Measurements from ENCODE around the gene PXDC1. TPM values are rescaled to one million over a fixed set of nuclear protein-coding genes. Genes with fewer than 3 reads are reported as not detected.

The PXDC1 gene
- total RNA-seq, 1 donor: 144 TPM

DNA sequence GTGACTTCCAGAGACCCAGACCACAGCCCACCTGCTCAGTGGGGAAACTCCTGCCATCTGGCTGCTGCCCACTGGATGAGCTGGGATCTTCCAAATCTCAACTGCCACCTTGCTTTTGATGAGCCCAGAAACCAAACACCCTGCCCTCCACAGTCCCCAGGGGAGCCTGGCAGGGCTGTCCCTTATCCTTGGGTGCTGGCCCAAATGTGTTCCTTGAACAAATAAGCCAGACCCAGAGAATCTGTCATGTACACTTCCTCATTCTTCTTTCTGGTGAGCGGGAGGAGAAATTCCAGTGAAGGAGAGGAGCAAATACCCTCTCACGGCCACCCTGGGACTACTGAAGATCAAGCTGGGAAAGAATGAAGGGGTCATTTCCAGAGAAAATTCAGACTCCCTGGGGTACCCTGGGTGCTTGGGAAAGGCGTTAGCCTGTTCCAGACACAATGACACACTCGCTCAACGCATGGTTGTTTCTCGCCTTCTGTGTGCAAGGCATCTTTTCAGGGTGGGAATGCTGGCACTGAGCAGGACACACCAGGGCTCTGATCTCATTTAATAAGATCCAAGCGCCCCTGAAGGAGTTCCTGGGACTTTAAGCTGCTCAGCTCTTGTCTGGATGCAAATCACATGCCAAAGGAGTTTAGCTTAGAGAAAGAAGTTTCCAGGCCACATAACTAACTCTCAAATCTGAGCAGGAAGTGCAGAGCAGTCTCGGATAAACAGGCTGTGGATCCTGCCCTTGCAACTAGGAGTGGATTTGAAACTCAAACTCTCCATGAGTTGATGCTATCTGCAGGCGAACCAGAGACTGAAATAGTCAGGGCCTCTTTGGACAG lies 38.5 kb downstream of the PXDC1 start:
- no peaks in the 10 kb centered on the region for H3K9me3 ChIP-seq (ENCODE audit: low read depth, low read length)
- TF ChIP-seq, protein P1, sequence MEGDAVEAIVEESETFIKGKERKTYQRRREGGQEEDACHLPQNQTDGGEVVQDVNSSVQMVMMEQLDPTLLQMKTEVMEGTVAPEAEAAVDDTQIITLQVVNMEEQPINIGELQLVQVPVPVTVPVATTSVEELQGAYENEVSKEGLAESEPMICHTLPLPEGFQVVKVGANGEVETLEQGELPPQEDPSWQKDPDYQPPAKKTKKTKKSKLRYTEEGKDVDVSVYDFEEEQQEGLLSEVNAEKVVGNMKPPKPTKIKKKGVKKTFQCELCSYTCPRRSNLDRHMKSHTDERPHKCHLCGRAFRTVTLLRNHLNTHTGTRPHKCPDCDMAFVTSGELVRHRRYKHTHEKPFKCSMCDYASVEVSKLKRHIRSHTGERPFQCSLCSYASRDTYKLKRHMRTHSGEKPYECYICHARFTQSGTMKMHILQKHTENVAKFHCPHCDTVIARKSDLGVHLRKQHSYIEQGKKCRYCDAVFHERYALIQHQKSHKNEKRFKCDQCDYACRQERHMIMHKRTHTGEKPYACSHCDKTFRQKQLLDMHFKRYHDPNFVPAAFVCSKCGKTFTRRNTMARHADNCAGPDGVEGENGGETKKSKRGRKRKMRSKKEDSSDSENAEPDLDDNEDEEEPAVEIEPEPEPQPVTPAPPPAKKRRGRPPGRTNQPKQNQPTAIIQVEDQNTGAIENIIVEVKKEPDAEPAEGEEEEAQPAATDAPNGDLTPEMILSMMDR (IDR thresholded peaks at IDR 0.05; ENCODE audit: extremely low read depth, low read depth, low read length): no peak

DNA sequence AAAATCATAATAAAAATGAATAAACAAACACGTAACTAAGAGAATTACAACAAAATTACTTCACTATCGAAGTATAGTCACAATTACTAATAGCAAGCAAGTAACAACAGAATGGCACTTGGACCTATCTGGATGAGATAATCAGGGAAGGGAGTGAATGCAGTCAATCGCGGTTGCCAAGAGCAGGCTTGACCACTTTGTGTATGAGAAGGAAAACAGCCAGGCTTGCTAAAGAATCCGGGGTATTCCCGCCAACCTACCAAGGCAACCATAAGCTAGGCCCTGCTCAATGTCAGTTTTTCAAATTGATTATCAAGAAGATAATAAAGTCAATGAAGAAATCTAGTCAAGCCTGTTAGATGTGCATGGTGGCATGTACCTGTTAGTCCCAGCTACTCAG lies 39.7 kb downstream of the PXDC1 start:
- no peak overlapping the region for H3K27ac ChIP-seq (ENCODE audit: low read depth, low read length)
- H3K9me3 ChIP-seq (ENCODE audit: low read depth, low read length): no peaks in the 10 kb centered on the region
- H3K27me3 ChIP-seq (ENCODE audit: insufficient read depth, low read length): no peaks in the 10 kb centered on the region
- no peaks in the 10 kb centered on the region for H3K79me2 ChIP-seq (ENCODE audit: insufficient read depth, low read length)
- peaks cover 13% of the 10 kb centered on the region for H3K36me3 ChIP-seq (ENCODE audit: insufficient read depth, low read length)
- H2AFZ ChIP-seq (ENCODE audit: low read length): no peak overlapping the region
- DNase-seq (ENCODE audit: insufficient read length, low spot score, missing footprints): no peak
- TF ChIP-seq, protein P1 (IDR thresholded peaks at IDR 0.05; ENCODE audit: extremely low read depth, low read depth, low read length): no peak
- H4K20me1 ChIP-seq (ENCODE audit: insufficient read depth, low read length): no peaks in the 10 kb centered on the region
- H3K4me3 ChIP-seq (ENCODE audit: insufficient read depth, low read length): no peak overlapping the region
- no peaks in the 10 kb centered on the region for H3K4me1 ChIP-seq (ENCODE audit: insufficient read depth, low read length)
- no peak overlapping the region for H3K4me2 ChIP-seq (ENCODE audit: insufficient read depth, low read length)

More for the DNA sequence above, 38.5 kb downstream of the PXDC1 start:
- H2AFZ ChIP-seq (ENCODE audit: low read length): no peak overlapping the region
- no peaks in the 10 kb centered on the region for H3K4me1 ChIP-seq (ENCODE audit: insufficient read depth, low read length)
- H3K4me3 ChIP-seq (ENCODE audit: insufficient read depth, low read length): no peak overlapping the region
- H4K20me1 ChIP-seq (ENCODE audit: insufficient read depth, low read length): no peaks in the 10 kb centered on the region
- no peaks in the 10 kb centered on the region for H3K27me3 ChIP-seq (ENCODE audit: insufficient read depth, low read length)
- H3K4me2 ChIP-seq (ENCODE audit: insufficient read depth, low read length): no peak overlapping the region
- no peak overlapping the region for H3K27ac ChIP-seq (ENCODE audit: low read depth, low read length)
- DNase-seq (ENCODE audit: insufficient read length, low spot score, missing footprints): no peak
- H3K36me3 ChIP-seq (ENCODE audit: insufficient read depth, low read length): peaks cover 13% of the 10 kb centered on the region
- no peaks in the 10 kb centered on the region for H3K79me2 ChIP-seq (ENCODE audit: insufficient read depth, low read length)

DNA sequence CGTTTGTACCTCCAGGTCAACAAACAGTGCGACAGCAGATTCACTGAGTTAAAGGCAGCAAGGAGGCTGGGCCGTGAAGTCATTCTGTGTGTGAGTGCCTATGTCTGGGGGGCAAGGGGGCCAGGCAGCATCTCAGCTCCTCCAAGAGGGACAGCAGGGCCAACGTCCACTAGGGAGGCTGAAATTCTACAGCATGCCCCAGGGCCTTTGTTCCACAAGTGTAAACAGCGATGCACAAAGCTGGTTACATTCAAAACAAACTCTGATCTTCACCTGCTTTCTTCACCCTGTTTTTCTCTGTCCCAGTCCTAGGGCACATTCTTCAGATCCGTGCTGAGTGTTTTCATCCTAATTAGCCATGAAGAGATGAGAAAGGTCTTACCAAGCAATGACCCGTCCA lies 41.1 kb downstream of the PXDC1 start:
- Histone ChIP-seq H3K4me2 (ENCODE audit: insufficient read depth, low read length) (no peak overlapping the region), H3K79me2 (ENCODE audit: insufficient read depth, low read length) (no peaks in the 10 kb centered on the region), H3K27ac (ENCODE audit: low read depth, low read length) (no peak overlapping the region), H3K9me3 (ENCODE audit: low read depth, low read length) (no peaks in the 10 kb centered on the region), H3K4me1 (ENCODE audit: insufficient read depth, low read length) (no peaks in the 10 kb centered on the region), H2AFZ (ENCODE audit: low read length) (no peak overlapping the region), H3K4me3 (ENCODE audit: insufficient read depth, low read length) (no peak overlapping the region), H3K36me3 (ENCODE audit: insufficient read depth, low read length) (peaks cover 12% of the 10 kb centered on the region), H4K20me1 (ENCODE audit: insufficient read depth, low read length) (no peaks in the 10 kb centered on the region), H3K27me3 (ENCODE audit: insufficient read depth, low read length) (no peaks in the 10 kb centered on the region)
- TF ChIP-seq, protein P1 (IDR thresholded peaks at IDR 0.05; ENCODE audit: extremely low read depth, low read depth, low read length): no peak
- no peak for DNase-seq (ENCODE audit: insufficient read length, low spot score, missing footprints)

DNA sequence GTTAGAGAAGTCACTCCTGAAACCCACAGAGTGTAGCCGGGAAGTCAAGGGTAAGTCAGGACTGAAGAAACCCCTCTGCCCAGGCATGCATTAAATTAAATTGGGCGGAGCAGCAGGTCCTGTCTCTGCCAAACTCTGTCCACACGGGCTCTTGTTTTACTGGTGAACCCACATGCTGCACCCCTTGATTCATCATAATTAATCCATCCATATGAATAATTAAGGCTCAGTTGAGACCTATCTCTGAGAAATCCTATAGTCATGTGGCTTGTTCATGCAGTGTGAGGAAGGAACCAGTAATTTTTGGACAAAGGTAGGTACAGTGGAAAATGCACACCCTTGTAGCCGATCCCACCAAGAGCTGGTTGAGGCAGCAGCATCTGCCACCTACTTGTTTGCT lies 43.0 kb downstream of the PXDC1 start:
- TF ChIP-seq, protein P1 (IDR thresholded peaks at IDR 0.05; ENCODE audit: extremely low read depth, low read depth, low read length): no peak
- Histone ChIP-seq H2AFZ (ENCODE audit: low read length) (no peak overlapping the region), H3K27me3 (ENCODE audit: insufficient read depth, low read length) (no peaks in the 10 kb centered on the region), H3K79me2 (ENCODE audit: insufficient read depth, low read length) (no peaks in the 10 kb centered on the region), H3K4me3 (ENCODE audit: insufficient read depth, low read length) (no peak overlapping the region), H3K4me2 (ENCODE audit: insufficient read depth, low read length) (no peak overlapping the region), H3K36me3 (ENCODE audit: insufficient read depth, low read length) (peaks cover 5% of the 10 kb centered on the region), H3K27ac (ENCODE audit: low read depth, low read length) (no peak overlapping the region), H3K9me3 (ENCODE audit: low read depth, low read length) (no peaks in the 10 kb centered on the region), H4K20me1 (ENCODE audit: insufficient read depth, low read length) (no peaks in the 10 kb centered on the region), H3K4me1 (ENCODE audit: insufficient read depth, low read length) (no peaks in the 10 kb centered on the region)
- DNase-seq (ENCODE audit: insufficient read length, low spot score, missing footprints): no peak
